ENCODE measurements around the gene MATN3.

GRCh38 chr2:20057268-20057667, 44.8 kb upstream of the MATN3 start:
- TF ChIP-seq CTCF (conservative IDR thresholded peaks at IDR 0.05) (no peak), ZFX (IDR thresholded peaks at IDR 0.05) (no peak)
